ENCODE measurements around the gene CLDN7.

CLDN7 gene

GRCh38 chr17:7261379-7262191, 693 bp downstream of the CLDN7 start:
- peaks cover 0 to 38% (median 21%) of the 10 kb centered on the region in 4 donors for H3K4me1 ChIP-seq
- TF ChIP-seq, protein P1, sequence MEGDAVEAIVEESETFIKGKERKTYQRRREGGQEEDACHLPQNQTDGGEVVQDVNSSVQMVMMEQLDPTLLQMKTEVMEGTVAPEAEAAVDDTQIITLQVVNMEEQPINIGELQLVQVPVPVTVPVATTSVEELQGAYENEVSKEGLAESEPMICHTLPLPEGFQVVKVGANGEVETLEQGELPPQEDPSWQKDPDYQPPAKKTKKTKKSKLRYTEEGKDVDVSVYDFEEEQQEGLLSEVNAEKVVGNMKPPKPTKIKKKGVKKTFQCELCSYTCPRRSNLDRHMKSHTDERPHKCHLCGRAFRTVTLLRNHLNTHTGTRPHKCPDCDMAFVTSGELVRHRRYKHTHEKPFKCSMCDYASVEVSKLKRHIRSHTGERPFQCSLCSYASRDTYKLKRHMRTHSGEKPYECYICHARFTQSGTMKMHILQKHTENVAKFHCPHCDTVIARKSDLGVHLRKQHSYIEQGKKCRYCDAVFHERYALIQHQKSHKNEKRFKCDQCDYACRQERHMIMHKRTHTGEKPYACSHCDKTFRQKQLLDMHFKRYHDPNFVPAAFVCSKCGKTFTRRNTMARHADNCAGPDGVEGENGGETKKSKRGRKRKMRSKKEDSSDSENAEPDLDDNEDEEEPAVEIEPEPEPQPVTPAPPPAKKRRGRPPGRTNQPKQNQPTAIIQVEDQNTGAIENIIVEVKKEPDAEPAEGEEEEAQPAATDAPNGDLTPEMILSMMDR (IDR thresholded peaks at IDR 0.05), result no peak
- H3K36me3 ChIP-seq, result peaks cover 16 to 37% (median 31%) of the 10 kb centered on the region in 3 donors
- H3K27me3 ChIP-seq, result peaks cover 6 to 60% of the 10 kb centered on the region in 2 donors
- DNase-seq, result no peak
- intact Hi-C loops (cut with DNase I; ENCODE audit: low total_unique reads), result loop anchor here (5.0 kb wide), 1 partner anchor 41 kb away; no protein-coding TSS in a partner anchor
- peak overlapping the region; percentile 32 to 52 for H3K4me3 ChIP-seq
- no peaks in the 10 kb centered on the region for H3K9me3 ChIP-seq
- no peak overlapping the region for H3K27ac ChIP-seq

DNA sequence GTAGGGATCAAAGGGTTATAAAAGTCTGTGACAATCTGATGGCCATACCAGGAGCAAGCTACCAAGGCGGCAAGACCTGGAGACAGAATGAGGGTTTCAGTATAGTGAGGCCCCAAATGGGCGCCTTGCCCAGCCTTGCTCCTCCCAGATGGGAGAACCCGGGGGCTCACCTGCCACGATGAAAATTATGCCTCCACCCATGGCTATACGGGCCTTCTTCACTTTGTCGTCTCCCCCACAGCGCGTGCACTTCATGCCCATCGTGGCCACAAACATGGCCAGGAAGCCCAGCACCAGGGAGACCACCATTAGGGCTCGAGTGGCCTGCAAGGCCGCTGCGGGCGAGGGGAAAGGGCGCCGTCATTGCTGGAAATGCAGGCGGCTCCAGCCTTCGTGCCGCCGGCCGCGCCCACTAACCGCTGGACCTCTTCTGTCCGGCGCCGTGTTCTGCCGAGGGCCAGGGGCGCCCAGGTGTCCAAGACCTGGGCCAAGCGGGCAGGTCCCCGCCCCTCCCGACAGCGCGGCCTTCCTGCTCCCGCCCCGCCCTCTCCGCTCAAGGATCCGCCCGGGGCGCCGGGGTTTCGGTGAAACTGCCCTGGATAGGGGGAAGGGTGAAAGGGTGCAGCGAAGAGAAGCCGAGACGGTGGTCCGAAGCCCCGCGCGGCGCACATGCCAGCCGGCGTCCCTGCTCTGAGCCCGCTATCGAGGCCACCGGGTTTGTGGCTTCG, 1.5 kb downstream of the CLDN7 start:
- Histone ChIP-seq H3K4me3 (peak overlapping the region; percentile 32 to 52), H3K9me3 (no peaks in the 10 kb centered on the region), H3K4me1 (peaks cover 0 to 38% (median 21%) of the 10 kb centered on the region in 4 donors), H3K27ac (no peak overlapping the region), H3K36me3 (peaks cover 19 to 45% (median 38%) of the 10 kb centered on the region in 3 donors), H3K27me3 (peaks cover 6 to 56% of the 10 kb centered on the region in 2 donors)
- intact Hi-C loops (cut with DNase I; ENCODE audit: low total_unique reads), result loop anchor here (5.0 kb wide), 1 partner anchor 41 kb away; no protein-coding TSS in a partner anchor
- TF ChIP-seq, protein P1 (IDR thresholded peaks at IDR 0.05), result no peak
- DNase-seq, result no peak

DNA sequence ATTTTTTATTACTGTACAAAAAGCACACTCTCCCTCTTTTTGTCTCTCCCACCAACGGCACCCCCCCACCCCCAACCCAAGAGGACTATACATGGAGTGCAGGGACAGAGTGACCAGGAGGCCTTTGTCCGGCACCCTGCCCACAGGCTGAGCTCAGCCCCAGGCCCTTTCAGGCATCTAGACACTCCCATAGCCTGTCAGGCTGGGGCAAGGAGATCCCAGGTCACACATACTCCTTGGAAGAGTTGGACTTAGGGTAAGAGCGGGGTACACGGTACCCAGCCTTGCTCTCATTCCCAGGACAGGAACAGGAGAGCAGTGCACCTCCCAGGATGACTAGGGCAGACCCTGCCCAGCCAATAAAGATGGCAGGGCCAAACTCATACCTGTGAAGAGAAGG, 2.1 kb downstream of the CLDN7 start:
- Histone ChIP-seq H3K4me1 (peaks cover 0 to 38% (median 21%) of the 10 kb centered on the region in 4 donors), H3K4me3 (no peak overlapping the region), H3K27me3 (peaks cover 6 to 49% of the 10 kb centered on the region in 2 donors), H3K36me3 (peaks cover 26 to 52% (median 44%) of the 10 kb centered on the region in 3 donors), H3K27ac (no peak overlapping the region), H3K9me3 (no peaks in the 10 kb centered on the region)
- intact Hi-C loops (cut with DNase I; ENCODE audit: low total_unique reads), result loop anchor here (5.0 kb wide), 1 partner anchor 42 kb away; no protein-coding TSS in a partner anchor
- TF ChIP-seq, protein P1 (IDR thresholded peaks at IDR 0.05), result no peak
- DNase-seq, result no peak

DNA sequence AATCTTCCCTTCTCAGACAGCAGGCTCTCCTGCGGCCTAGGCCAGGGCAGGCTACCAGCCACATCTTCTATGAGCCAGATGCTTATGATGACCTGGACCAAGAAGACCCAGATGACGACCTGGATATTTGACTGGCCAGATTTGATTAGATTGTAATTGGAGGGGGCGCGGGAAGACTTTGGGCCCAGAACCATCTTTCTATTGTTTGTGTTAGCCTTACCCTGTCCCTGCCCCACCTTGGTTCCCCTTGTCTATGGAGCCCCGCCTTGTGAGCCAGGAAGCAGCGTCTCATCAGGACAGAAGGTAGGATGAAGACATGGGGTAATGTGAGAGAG, 2.8 kb downstream of the CLDN7 start:
- Histone ChIP-seq H3K36me3 (peaks cover 30 to 58% (median 51%) of the 10 kb centered on the region in 3 donors), H3K27me3 (peaks cover 6 to 44% of the 10 kb centered on the region in 2 donors), H3K27ac (no peak overlapping the region), H3K4me1 (peaks cover 0 to 38% (median 21%) of the 10 kb centered on the region in 4 donors), H3K4me3 (no peak overlapping the region), H3K9me3 (no peaks in the 10 kb centered on the region)
- intact Hi-C loops (cut with DNase I; ENCODE audit: low total_unique reads), result loop anchor here (10.0 kb wide), 2 partner anchors 85 to 305 kb away; partner anchors contain the start of gene SENP3
- DNase-seq, result no peak
- TF ChIP-seq, protein P1 (IDR thresholded peaks at IDR 0.05), result no peak

DNA sequence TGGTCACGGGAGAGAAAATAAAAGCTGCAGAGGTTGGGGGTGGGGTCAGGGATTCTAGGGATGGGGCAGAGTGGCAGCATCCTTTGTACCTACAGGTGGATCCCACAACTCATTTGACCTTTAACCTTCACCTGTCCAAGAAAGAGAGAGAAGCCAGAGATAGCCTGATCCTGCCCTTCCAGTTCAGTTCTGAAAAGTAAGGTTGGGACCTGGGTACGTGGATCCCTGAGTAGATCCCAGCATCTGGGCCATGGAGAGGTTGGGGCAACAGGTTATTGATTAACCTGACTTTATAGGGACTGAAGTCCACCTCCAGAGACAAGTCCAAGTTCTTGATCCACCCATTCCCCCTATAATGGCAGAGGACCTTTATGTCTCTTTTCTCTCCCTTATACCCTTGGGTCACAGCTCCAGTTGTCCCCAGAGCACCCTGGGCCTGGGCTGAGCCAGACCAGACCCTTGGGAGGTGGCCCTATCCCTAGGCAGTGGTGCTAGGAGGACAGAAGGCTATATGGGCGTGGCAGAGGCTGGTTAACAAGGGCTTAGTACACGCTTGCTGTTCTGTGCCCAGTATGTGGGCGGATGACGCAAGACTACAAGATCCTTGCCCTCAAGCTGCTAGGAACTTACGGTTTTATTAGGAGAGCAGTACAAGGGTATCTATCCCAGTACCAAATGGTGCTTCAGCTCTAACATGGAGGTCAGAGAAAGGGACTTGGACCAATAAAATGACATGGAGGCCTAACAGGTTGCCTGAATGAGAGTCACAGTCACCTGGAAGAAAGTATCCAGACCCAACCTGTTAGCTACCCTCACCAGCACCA, 3.3 kb downstream of the CLDN7 start:
- Histone ChIP-seq H3K36me3 (peaks cover 30 to 62% (median 55%) of the 10 kb centered on the region in 3 donors), H3K4me1 (peaks cover 0 to 38% (median 21%) of the 10 kb centered on the region in 4 donors), H3K9me3 (no peaks in the 10 kb centered on the region), H3K27ac (no peak overlapping the region), H3K4me3 (no peak overlapping the region), H3K27me3 (peaks cover 6 to 39% of the 10 kb centered on the region in 2 donors)
- no peak for DNase-seq
- TF ChIP-seq, protein P1 (IDR thresholded peaks at IDR 0.05), result no peak
- intact Hi-C loops (cut with DNase I; ENCODE audit: low total_unique reads), result loop anchor here (10.0 kb wide), 2 partner anchors 86 to 306 kb away; partner anchors contain the start of gene SENP3

Measured in tibial artery (tissue), 4 donors.